GM18873 (cell line): ENCODE data around the gene PREX1.

ENCODE experiments used
- ATAC-seq: cut with Tn5 transposase; IDR thresholded peaks from one replicate; pipeline ENCODE4 v1.9.1; 2021; ENCODE audit warnings: mild to moderate bottlenecking, moderate library complexity, moderate number of reproducible peaks; ENCODE audit not compliant: unreplicated experiment, low FRiP score

PREX1 gene

GRCh38 chr20:48618052-48618451 is 209.7 kb downstream of the PREX1 start:
- no peak for ATAC-seq

GRCh38 chr20:48617481-48617880 is 210.3 kb downstream of the PREX1 start:
- ATAC-seq: no peak

- no peak for ATAC-seq
Measured at GRCh38 chr20:48616481-48616880, 211.3 kb downstream of the PREX1 start.

- ATAC-seq: no peak
Measured at GRCh38 chr20:48615871-48616270, 211.9 kb downstream of the PREX1 start.

GRCh38 chr20:48614593-48615274 is 213.1 kb downstream of the PREX1 start:
- ATAC-seq: no peak

- no peak for ATAC-seq
Measured at GRCh38 chr20:48613926-48614325, 213.9 kb downstream of the PREX1 start.

GRCh38 chr20:48612335-48612734 is 215.5 kb downstream of the PREX1 start:
- ATAC-seq: no peak

- no peak for ATAC-seq
Measured at GRCh38 chr20:48610996-48611395, 216.8 kb downstream of the PREX1 start.

- no peak for ATAC-seq
Measured at GRCh38 chr20:48609491-48609978, 218.3 kb downstream of the PREX1 start.

- ATAC-seq: no peak
Measured at GRCh38 chr20:48608756-48609155, 219.0 kb downstream of the PREX1 start.

GRCh38 chr20:48607544-48607865 is 220.3 kb downstream of the PREX1 start:
- no peak for ATAC-seq

GRCh38 chr20:48606841-48607543 is 220.8 kb downstream of the PREX1 start:
- no peak for ATAC-seq

GRCh38 chr20:48606172-48606840 is 221.5 kb downstream of the PREX1 start:
- no peak for ATAC-seq

GRCh38 chr20:48605364-48606171 is 222.2 kb downstream of the PREX1 start:
- no peak for ATAC-seq

GRCh38 chr20:48604936-48605335 is 222.9 kb downstream of the PREX1 start:
- ATAC-seq: no peak

GRCh38 chr20:48604426-48604825 is 223.4 kb downstream of the PREX1 start:
- ATAC-seq: no peak

- no peak for ATAC-seq
Measured at GRCh38 chr20:48603819-48604405, 223.9 kb downstream of the PREX1 start.

- ATAC-seq: no peak
Measured at GRCh38 chr20:48603116-48603818, 224.5 kb downstream of the PREX1 start.

- no peak for ATAC-seq
Measured at GRCh38 chr20:48601798-48602197, 226.0 kb downstream of the PREX1 start.

- ATAC-seq: no peak
Measured at GRCh38 chr20:48600470-48600945, 227.3 kb downstream of the PREX1 start.
